ENCODE data around the gene PAQR4.

Gene PAQR4

DNA sequence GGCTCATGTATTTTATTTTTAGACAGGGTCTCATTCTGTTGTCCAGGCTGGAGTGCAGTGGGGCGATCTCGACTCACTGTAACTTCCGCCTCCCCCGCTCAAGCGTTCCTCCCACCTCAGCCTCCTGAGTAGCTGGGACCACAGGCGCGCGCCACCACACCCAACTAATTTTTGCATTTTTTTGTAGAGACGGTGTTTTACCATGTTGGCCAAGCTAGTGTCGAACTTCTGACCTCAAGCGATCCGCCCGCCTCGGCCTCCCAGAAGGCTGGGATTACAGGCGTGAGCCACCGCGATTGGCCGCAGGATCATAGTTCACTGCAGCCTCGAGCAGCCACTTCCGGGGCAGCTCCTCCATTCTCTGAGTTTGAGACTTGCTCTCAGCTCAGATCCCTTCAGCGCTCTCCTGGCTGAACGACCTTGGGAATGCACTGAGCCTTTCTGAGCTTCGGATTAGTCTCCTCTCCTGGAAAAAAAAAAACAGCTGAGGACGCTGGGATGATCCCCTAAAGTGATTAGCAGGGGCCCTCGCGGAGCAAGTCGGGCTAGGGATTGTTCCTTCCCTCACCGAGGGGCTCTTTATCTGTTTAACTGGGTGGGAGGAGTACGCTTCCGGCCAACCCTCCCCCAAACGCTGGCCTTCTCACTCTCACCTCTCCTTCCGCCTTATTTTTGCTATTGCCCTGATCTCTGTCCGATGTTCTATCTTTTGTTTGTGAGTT lies 12.2 kb downstream of the PAQR4 start:
- TF ChIP-seq, protein P1, sequence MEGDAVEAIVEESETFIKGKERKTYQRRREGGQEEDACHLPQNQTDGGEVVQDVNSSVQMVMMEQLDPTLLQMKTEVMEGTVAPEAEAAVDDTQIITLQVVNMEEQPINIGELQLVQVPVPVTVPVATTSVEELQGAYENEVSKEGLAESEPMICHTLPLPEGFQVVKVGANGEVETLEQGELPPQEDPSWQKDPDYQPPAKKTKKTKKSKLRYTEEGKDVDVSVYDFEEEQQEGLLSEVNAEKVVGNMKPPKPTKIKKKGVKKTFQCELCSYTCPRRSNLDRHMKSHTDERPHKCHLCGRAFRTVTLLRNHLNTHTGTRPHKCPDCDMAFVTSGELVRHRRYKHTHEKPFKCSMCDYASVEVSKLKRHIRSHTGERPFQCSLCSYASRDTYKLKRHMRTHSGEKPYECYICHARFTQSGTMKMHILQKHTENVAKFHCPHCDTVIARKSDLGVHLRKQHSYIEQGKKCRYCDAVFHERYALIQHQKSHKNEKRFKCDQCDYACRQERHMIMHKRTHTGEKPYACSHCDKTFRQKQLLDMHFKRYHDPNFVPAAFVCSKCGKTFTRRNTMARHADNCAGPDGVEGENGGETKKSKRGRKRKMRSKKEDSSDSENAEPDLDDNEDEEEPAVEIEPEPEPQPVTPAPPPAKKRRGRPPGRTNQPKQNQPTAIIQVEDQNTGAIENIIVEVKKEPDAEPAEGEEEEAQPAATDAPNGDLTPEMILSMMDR (conservative IDR thresholded peaks at IDR 0.05; ENCODE audit: control insufficient read depth, insufficient read depth, low read depth, low read length), result no peak
- DNase-seq (ENCODE audit: low read depth), result no peak
- no peak overlapping the region for H3K4me3 ChIP-seq (ENCODE audit: control insufficient read depth, low read depth, low read length)

DNA sequence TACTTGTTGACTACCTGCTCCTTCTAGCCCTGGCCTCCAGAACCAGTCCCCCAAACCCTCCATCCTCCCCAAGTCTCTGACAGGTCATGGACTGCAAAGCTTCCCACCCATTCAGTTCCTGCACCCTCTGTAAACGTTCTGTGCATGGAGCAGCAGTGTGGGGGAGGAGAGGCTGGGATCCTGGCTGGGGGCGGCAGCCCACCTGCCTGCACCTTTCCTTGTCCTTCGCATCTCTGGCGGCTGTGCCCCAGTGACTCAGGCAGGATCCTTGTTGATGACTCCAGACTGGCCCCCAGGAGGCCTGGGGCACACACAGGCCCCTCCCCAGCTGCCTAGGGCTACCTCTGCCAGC lies 12.7 kb downstream of the PAQR4 start:
- H3K4me3 ChIP-seq (ENCODE audit: control insufficient read depth, low read depth, low read length), result no peak overlapping the region
- DNase-seq (ENCODE audit: low read depth), result no peak
- TF ChIP-seq, protein P1 (conservative IDR thresholded peaks at IDR 0.05; ENCODE audit: control insufficient read depth, insufficient read depth, low read depth, low read length), result no peak

DNA sequence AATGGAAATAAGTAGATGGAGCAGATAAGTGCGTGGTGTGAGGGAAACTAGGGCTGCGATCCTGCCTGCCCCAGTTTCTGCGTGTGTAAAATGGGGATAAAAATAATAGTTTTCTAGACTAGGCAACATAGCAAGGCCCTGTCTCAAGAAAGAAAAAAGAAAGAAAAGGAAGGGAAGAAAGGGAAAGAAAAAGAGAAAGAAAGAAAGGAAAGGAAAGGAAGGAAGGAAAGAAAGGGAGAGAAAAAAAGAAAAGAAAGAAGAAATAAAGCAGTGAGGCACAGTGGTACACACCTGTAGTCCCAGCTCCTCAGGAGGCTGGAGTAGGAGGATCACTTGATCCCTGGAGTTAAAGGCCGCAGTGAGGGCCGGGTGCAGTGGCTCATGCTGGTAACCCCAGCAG lies 13.3 kb downstream of the PAQR4 start:
- TF ChIP-seq, protein P1 (conservative IDR thresholded peaks at IDR 0.05; ENCODE audit: control insufficient read depth, insufficient read depth, low read depth, low read length), result no peak
- DNase-seq (ENCODE audit: low read depth), result no peak
- no peak overlapping the region for H3K4me3 ChIP-seq (ENCODE audit: control insufficient read depth, low read depth, low read length)

DNA sequence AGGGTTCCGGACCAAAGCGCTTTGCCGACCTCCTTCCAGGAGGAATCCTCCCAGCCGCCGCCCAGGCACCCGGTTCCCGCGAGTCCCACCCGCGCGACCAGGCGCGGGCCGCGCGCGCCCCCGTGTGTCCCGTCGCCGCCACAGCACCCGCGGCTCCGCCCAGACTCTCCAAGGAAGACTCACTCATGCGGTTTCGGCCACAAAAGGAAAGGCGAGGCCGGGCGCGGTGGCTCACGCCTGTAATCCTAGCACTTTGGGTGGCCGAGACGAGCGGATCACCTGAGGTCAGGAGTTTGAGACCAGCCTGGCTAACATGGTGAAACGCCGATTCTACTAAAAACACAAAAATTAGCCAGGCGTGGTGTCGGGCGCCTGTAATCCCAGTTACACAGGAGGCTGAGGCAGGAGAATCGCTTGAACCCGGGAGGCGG lies 14.6 kb downstream of the PAQR4 start:
- peak; percentile 75 for DNase-seq (ENCODE audit: low read depth)
- peak overlapping the region; percentile 29 for H3K4me3 ChIP-seq (ENCODE audit: control insufficient read depth, low read depth, low read length)
- TF ChIP-seq, protein P1 (conservative IDR thresholded peaks at IDR 0.05; ENCODE audit: control insufficient read depth, insufficient read depth, low read depth, low read length), result peak; percentile 28

DNA sequence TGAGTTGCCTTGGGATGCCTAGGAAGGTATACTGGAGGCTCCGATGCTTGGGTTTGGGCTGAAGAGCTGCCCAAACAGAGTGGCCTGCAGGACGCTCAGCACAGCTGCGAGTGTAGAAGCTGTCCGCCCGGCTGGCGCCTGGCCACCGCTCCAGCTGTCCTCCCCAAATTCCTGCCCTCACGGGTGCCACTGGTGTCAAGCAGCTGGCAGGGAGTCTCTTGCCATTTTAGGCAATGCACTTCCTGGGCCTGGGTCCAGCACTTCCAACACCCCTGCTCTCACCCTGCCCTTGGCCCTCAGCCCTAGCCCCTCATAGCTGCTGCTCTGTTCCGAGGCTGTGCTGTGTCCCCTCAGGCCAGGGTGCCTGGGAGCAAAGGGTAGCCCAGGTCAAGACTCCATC lies 16.3 kb downstream of the PAQR4 start:
- TF ChIP-seq, protein P1 (conservative IDR thresholded peaks at IDR 0.05; ENCODE audit: control insufficient read depth, insufficient read depth, low read depth, low read length), result no peak
- DNase-seq (ENCODE audit: low read depth), result no peak
- no peak overlapping the region for H3K4me3 ChIP-seq (ENCODE audit: control insufficient read depth, low read depth, low read length)

DNA sequence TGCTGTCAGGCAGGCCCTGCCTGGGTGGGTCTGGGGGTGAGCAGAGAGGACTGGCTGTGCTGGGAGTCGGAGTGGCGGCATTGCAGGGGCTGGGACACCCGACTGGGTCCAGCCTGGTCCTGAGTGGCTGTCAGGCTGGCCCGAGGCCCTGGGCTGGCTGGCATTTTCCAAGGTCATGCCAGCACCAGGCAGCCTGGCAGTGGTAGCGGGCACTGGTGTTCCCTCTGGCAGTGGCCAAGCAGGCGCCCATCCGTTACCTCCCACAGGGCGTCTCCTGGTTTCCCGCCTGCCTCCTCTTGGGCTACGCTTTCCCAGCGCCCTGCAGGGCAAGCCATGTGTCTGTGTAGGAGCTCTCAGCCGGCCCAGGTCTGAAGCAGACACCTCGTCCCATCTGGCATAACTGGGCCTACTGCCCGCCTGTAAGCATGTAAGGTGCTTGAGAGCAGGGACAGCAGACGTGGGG lies 16.8 kb downstream of the PAQR4 start:
- H3K4me3 ChIP-seq (ENCODE audit: control insufficient read depth, low read depth, low read length), result no peak overlapping the region
- DNase-seq (ENCODE audit: low read depth), result no peak
- TF ChIP-seq, protein P1 (conservative IDR thresholded peaks at IDR 0.05; ENCODE audit: control insufficient read depth, insufficient read depth, low read depth, low read length), result no peak
